Raji (cell line): ENCODE data around the gene PCGF3.

ENCODE experiments used
- POLR2A ChIP-seq: IDR thresholded peaks from 2 replicates; pipeline ENCODE4 v1.6.1; 2011; ENCODE audit warnings: low read depth, low read length, control low read depth; ENCODE audit not compliant: insufficient read depth

PCGF3 gene

DNA sequence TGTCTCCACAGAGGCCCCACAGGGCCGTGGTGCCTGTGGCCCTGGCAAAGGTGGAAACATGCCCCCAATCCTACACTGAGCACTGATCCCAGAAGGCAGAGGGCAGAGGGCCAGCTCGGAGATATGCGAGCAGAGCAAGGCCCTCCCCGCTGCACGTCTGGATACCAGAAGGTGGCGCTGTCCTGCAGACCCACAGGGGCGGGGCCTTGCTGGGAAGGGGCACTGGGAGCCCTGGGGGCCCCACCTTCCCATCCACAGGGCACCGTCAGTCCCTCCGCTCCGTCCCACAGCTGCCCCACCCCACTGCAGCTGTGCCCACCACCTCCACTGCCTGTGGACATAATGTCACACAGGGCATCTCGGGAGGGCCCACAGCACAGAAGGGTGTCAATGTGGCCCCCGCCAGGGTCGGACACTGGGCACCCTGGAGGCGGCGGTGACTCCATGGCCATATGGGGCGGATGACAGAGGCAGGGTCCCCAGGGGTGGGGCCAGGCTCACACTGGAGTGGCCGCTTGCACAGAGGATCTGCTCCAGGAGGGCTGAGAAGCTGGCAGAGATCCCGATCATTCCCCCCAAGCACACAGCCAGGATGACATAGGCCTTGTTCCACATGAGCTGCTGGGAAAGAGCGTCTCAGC, 21.5 kb upstream of the PCGF3 start:
- TF ChIP-seq POLR2A = 0 out of 2 replicates have a peak, but pooled peaks have one; percentile 20

DNA sequence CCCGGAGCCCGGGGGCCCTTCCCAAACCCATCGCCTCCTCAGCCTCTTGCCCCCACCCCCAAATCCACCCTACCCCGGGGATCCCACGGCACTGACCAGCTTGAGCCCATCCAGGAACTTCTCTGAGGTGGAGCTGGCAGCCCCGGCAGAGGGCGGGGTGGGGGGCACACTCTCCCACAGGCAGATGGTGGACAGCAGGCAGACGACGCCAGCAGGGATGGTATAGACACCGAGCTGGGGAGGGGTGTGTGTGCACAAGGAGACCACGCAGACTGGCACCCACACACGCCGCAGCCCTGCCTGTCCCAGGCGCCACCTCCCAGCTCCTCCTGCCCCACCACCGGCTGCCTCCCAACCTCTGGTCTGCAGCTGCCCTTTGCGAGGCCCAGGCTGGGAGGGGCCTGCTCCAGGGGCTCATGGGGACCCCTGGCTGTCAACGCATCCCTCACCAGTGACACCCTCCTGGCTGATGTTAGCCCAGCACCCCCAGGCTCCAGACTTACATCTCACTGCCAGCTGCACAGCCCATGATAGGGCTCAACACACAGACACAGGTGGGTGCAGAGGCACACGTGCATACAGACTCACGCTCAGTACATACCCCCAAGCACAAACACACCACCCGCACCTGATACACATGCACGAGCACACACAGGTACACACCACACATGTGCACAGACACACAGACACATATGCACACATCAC, 20.9 kb upstream of the PCGF3 start:
- no peak; the same call in 1 of the 2 replicates for TF ChIP-seq POLR2A

DNA sequence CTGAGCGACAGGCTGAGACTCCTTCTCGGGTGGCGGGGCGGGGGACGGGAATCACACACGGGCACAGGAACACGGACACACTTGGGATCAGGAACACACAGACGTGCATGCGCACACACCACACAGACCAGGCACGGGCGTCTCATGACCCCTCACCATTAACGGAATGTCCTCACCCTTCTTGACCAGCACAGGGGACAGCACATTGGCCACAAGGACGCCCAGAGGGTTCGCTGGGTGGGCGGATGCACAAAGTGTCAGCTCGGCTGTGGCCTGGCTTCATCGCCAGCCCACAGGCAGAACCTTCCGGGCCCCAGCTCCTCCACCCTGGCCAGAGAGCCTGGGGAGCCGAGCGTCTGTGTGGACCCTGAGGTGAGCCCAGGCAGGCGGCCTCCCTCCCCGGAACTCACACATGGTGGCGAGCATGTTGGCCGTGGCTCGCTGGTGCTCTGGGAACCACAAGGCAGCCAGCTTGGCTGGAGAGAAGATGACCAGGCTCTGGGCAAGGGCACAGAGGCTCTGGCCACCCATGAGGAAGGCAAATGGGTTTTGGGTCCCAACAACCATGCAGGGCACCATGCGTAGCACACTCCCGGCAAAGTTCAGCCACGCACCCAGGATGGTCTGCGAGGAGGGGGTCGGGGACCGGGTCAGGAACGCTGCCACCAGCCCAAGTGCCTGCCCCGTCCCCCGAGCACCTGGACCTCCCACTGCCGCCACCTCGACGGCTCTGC, 19.8 kb upstream of the PCGF3 start:
- 0 out of 2 replicates have a peak, but pooled peaks have one; percentile 3 for TF ChIP-seq POLR2A

DNA sequence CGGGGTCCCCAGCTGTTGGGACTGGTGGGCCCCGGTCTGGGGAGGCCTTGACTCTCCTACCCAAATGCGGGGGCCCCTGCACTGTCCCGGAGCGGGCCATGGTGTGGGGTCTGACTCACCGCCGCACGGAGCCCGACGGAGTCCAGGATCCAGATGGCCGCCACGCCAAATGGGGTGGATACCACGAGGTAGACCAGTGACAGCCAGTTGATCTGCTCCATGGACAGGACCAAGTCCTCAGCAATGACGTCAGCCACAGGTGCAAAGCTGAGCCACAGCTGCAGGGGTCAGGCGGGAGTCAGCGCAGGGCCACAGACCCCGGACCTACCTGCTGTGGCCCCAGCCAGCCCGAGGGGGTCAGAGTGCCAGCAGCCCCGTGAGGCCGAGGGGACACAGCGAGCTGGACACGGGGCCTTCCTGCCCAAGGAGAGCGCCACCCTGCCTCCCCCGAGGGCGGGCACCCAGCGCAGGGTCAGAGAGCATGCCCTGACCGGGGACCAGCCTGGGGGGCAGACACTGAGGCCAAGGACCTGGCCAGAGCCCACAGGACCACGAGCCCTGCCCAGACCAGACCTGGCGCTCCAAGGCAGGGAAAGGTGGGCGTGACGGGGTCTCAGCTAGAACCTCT, 19.1 kb upstream of the PCGF3 start:
- 0 out of 2 replicates have a peak, but pooled peaks have one; percentile 1 for TF ChIP-seq POLR2A

DNA sequence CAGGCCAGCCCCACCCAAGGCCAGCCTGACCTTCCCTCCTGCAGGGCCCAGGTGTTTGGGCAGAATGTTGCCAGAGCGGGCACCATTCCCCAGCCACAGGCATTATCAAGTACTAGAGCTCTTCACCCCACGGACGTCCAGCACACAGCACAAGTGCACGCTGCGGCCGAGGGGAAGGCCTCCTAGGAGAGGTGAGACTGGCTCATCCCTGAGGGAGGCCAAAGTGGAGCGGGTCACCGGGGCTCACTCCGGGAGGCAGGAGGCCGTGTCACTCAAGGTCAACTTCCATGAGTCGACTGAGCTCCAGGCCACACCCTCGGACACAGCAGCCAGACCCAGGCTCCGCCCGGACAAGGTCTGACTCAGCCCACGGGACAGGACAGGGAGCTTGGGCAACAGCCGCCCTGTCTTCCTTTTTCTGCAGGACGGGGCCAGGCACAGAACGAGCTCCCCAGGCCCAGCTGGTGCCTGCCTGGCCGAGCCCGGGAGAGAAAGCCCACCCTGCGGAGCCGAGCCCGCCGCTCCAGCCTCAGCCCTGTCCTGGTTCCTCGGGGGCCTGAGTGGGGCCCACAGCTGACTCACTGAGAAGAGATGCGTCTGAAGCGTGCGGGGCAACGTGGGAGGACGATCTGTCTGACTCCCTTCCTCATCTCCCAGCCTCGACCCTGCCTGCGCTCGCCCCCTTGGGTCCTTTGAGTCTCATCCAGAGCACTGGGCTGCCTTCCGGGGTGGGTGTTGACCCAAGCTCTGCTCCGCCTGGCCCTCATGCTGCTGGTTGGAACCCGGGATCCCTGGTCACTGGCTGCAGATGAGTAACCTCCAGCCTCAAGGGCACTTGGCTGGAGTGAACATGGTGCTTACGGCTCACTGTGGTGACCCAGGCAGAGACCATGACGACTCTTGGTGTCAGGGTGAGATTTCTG, 18.3 kb upstream of the PCGF3 start:
- TF ChIP-seq POLR2A = no peak

DNA sequence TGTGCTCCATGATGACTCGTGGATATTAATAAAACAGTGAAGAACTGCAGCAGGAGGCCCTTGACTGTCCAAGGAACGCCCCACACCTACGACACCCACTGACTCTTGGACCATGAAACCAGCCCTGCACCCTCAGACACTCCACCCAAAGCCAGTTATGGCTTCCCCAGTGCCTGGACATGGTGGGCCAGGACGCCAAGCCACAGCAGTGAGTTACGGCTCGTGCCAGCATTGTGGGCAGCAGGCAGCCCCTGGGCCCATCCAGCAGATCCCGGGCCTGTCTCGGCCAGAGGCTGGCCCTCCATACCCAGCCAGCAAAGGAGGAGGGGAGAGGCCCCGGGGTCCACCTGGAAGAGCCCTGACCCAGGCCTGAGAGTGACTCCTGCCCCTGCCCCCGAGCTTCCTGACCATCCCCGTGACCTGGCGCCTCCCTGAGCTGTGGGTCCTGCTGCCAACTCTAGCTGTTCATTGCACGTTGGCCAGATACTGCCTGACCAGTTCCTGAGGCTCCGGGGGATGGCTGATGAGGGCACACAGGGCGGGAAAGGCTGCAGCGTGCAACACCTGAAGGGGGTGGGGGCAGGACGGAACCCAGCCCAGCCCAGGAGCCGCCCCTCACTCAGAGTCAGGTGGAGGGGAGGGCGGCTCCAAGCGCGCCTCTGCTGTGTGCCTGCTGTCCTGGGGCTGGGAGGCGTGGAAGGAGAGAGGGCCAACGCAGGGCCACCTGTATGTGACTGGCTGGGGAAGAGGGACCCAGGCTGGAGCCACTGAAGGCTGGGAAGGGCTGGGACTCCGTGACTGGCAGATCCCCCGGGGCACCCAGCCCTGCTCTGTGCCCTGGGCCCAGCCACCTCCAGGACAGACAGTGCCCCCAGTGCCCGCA, 17.4 kb upstream of the PCGF3 start:
- TF ChIP-seq POLR2A = no peak

DNA sequence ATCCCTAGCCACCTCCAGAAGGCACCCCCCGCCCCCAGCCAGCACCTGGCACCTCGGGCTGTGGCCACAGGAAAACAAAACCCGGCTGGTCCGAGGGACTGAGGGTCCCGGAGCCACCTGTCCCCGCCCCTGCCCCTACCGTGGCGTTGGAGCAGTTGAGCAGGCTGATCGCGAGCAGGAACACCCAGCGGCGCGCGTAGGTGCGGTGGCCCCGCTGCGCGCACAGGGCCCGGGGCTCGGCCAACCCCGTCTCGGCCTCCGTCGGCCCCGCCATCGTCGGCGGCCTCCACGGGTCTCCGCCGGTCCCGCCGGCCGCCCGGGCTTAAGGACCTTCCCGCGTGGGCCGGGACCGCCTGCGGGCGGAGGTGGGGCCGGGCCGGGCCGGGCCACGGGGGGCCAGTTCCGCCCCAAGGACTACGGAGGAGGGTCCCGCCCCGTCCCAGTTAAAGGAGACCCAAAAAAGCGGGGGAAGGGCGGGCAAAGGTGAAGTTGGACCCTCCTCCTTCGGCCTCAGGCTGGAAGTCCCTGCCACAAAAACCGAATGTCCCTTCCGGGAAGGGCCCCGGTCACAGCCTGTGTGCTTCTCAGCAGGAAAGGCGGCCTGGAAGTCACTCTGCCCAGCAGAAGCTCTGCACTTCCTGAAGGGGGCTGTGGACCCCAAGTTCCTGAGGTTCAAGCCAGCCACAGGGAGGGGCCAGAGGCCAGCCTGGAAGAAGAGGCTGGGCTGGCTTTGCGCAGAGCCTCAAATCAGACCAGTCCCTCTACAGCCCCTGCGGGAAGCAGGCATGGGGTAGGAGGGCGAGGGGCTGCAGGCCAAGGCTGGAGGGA, 16.6 kb upstream of the PCGF3 start, which contains the start of gene SLC49A3:
Gene SLC49A3, minus strand, starts transcription at position 298 of the 828 bp plus-strand sequence. Its CDS starts 24 bp downstream, at position 274.
- no peak for TF ChIP-seq POLR2A

DNA sequence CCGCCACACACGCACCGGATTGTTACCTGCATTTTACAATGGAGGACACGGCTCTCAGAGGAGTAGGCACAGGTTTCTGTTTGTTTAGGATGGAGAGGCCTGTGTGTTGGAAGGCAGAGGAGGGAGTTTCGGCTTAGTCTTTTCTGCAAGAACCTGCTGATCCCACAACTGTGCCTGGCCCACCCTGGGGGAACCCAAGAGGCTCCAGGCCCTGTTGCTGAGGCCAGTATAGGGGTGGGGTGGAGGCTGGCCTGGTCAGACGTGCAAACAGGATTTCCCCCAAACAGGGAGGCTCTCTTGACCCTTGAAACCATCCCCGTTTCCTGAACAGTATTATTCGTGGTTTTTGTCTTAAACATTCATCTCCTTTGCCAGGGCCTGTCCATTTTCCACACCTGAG, 15.9 kb upstream of the PCGF3 start:
- no peak for TF ChIP-seq POLR2A

DNA sequence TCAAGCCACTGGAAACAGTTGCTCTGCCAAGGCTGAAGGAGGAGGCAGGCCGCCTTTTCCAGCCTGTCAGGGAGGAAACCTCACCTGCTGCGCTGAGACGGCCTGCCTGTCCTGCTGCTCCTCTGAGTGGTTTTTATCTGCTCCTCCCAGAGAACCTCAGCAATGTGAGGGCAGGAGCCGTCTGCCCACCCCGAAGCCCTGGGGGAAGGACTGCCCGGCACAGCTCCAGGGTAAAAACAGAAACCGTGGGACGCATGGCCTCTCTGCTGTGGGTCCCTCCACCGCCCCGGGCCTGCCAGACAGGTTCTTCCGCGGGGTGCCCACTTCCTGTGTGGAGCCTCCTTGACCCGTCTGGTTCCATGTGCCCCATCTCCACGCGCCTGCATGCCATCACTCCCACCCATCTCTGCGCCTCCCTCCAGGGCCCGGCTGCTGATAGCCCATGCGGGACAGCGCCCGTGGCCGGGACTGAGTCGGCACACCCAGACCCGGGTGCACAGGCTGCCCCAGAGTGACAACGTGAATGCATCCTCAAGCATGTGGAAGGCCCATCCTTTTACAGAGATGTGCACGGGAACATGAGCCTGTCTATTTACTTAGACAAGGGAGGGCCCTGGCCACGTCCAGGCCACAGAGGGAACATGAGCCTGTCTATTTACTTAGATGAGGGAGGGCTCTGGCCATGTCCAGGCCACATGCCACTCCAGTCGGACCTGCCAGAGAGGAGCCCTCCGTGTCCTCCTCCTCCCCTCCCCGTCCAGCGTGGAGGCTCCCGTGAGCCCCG, 12.7 kb upstream of the PCGF3 start:
- no peak for TF ChIP-seq POLR2A

DNA sequence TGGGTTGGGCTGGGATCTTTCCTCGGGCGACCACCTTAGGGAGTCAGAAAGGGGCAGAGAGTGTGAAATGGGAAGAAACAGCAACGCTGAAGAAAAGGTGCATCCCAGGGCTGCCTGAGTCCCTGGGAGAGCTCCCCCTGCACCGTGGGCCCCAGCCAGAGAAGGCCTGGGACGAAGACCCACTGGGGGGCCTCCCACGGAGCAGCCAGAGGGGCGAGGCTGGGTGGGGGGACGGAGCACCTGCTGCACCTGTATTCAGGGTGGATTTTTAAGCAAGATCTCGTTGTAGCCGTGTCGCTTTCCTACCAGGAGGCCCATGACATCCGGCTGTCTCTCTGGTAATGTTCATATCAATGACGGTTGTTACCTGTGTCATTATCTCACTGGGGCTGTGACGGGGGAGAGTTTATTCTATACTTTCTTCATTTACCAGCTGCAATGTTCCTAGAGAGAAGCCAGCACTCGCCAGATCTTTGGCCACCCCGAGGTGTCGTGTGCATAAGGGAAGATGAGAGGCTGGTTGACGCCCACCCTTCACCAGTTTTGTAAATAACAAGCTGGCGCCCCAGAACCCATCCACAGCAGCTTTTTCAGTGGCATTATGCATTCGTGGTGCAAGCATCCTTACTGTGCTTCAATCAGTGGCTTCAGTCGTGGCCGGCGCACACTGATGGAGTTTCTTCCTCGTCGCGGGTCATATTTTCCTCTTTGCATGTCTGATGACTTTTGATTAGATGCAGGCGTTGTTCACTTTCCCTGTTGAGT, 5.6 kb upstream of the PCGF3 start:
- TF ChIP-seq POLR2A = no peak
